Esophagus squamous epithelium (tissue), 4 donors: ENCODE measurements around the gene TMEM165.

ENCODE experiments used
- CTCF ChIP-seq, 6 experiments: fragments of 450-650 bp in 4 of 6; fragments of 200-600 bp in 2 of 6; sonication (generic) in 2 of 6; IDR thresholded peaks; one replicate each; pipeline ENCODE4 v1.5.1; 2016 to 2019; ENCODE audit warnings: antibody characterized with exemption in 6 of 6, mild to moderate bottlenecking in 4 of 6, moderate library complexity in 4 of 6
- POLR2A ChIP-seq, 4 donors: fragments of 450-650 bp; IDR thresholded peaks; one replicate each; pipeline ENCODE4 v1.6.1; 2017; ENCODE audit warnings: antibody characterized with exemption in 4 of 4, mild to moderate bottlenecking in 4 of 4, moderate library complexity in 3 of 4

- no peak for TF ChIP-seq CTCF (IDR thresholded peaks at IDR 0.05)
- TF ChIP-seq POLR2A (IDR thresholded peaks at IDR 0.05), result no peak
Measured at GRCh38 chr4:55372259-55372658, 23.5 kb upstream of the TMEM165 start.
